Right lung (tissue), 10 donors: Measurements from ENCODE around the gene SH2D2A. TPM values are rescaled to one million over a fixed set of nuclear protein-coding genes. Genes with fewer than 3 reads are reported as not detected.
A peak's percentile ranks its signal among the peaks of the same experiment; 100 is the strongest.

Experiments used
- DNase-seq, 2 donors: peaks; one replicate each; pipeline ENCODE4 v3.0.0-alpha.2; 2013
- long read RNA-seq, 8 donors: transcript quantifications; one replicate each; lab custom pipeline, GENCODE V29; 2026
- polyA plus RNA-seq, 5 donors: library from polyadenylated mRNA; unstranded; fragments of 120-200 nt; gene quantifications; one replicate each; pipeline versions ENCODE4 v1.2.1 to v1.2.3, GENCODE V29; 2013; ENCODE audit warnings: inconsistent platforms in 1 of 5, low replicate concordance in 1 of 5; ENCODE audit not compliant: insufficient read length in 5 of 5, insufficient read depth in 1 of 5

Gene SH2D2A
- under 1 TPM; 0.46 to 0.88 (median 0.55) TPM for polyA plus RNA-seq
- long read RNA-seq, donor 1, partial matches to known transcripts, result 0 of 1 reads
- long read RNA-seq, donor 1, other reads (novel, unspliced or antisense), result 0 of 1 reads
- long read RNA-seq, donor 2, result 0 reads
- long read RNA-seq, donor 3, result 0 reads
- long read RNA-seq, donor 4, result 0 reads
- long read RNA-seq, donor 5, result 0 reads
- long read RNA-seq, donor 6, result 0 reads
- long read RNA-seq, donor 7, result 0 reads
- long read RNA-seq, donor 8, partial matches to known transcripts, result 0 of 1 reads
- long read RNA-seq, donor 8, other reads (novel, unspliced or antisense), result 0 of 1 reads

- peak in 1 of 2 donors; percentile 44 for DNase-seq
Observed at GRCh38 chr1:156816561-156817328, at the start of gene SH2D2A. TSS of gene SH2D2A (minus strand) at chr1:156816848. CDS start at chr1:156816708, 140 bp downstream.

DNA sequence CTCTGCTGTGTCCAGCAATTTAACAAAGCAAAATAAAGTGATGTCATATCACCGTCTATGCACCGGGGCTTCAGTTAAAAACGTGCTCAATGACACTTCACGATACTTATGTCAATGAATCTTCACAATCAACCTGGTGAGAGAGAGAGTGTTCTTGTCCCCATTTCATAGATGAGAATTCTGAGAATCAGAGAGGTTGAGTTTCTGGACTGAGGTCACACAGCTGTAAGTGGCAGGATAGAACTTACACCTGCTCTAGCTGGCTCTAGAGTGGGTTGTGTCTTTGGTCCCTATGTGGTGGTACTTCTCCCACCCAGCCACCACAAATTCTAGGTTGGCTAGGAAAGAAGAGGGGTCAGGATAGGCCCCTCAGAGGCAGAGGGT, 49.2 kb upstream of the SH2D2A start:
- DNase-seq, result no peak

GRCh38 chr1:156865258-156865657, 48.6 kb upstream of the SH2D2A start:
- no peak for DNase-seq

DNA sequence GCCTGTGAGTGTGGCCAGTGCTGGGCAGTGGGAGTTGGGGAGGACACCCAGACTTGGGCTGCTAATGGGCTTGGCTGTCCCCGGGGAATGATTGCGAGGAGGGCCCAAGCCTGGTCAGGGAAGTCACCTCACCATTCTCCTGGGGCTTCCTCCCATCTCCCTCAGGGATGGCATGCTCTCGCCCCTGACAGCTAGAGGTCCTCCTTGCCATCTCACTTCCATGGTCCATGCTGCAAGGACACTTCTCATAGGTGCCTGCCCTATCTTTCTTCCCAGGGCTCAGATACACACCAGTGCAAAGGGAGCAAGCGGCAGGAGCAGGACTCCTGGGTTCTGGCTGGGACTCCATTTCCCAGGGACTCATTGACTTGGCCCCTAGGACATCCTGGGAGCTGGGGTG, 48.1 kb upstream of the SH2D2A start:
- DNase-seq, result no peak

DNA sequence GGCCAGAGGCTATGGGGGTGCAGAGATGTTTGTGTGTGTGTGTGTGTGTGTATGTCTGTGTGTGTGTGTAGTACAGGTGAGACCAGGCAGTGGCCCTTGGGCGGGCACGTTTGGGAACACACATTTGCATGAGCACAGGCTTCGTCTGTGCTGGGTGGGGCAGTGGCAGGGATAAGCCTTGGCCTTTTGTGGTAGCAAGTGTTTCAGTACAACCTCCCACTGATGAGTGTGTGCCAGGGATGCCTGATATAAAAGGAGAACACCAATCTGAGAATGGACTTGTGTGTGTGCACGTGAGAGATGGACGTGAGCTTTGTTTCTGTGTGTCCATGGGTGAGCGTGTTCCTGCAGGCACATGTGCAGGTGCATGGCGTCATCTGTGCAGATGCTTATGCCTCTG, 47.0 kb upstream of the SH2D2A start:
- DNase-seq, result no peak

GRCh38 chr1:156862997-156863599, 46.5 kb upstream of the SH2D2A start:
- no peak for DNase-seq

DNA sequence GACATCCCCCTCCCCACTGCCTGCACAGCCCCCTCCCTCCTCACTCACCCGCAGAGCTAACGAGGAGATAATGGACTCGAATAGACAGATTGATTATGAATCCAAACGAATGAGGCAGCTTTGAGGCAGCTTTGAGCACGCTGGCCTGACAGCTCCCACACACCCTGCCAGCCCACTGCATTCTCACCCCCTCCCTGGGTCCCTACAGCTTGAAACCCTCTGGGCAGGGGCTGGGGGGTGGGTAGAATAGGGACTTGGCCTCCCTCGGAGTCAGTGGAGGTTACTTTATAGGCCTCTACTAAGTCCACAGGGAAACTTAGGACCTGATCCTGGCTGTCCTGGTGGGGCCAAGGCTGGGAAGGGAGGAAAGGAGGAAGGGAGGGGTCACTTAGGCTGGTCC, 45.9 kb upstream of the SH2D2A start:
- no peak for DNase-seq

- no peak for DNase-seq
Observed at GRCh38 chr1:156860628-156861423, 44.2 kb upstream of the SH2D2A start, which contains the start of gene NTRK1. TSS of gene NTRK1 (plus strand) at chr1:156860865. CDS start at chr1:156860935, 70 bp downstream.

DNA sequence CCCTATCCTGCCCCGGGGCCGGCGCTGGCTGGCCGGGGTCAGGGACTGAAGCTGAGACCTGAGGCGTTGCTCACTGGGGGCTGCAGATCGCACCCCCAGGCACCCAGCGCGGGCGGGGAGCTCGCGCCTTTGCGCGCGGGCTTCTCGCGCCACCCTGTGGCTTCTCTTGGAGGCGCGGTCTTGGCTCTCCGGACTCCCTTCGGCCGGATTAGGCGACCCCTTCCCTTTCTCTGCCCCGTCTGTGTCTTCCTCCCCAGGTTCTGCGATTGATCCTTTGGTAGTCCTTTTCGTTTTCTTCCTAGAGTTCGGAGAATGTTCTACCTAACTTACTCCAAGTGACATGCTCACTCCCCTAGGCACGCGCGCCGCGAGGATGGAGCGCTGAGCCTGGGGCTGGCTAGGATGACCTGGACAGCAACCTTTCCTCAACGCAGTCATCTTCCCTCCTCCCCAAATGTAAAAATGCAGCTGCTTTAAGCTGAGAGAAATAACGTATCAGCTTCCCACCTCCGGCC, 43.5 kb upstream of the SH2D2A start:
- DNase-seq, result peak in 1 of 2 donors; percentile 23

DNA sequence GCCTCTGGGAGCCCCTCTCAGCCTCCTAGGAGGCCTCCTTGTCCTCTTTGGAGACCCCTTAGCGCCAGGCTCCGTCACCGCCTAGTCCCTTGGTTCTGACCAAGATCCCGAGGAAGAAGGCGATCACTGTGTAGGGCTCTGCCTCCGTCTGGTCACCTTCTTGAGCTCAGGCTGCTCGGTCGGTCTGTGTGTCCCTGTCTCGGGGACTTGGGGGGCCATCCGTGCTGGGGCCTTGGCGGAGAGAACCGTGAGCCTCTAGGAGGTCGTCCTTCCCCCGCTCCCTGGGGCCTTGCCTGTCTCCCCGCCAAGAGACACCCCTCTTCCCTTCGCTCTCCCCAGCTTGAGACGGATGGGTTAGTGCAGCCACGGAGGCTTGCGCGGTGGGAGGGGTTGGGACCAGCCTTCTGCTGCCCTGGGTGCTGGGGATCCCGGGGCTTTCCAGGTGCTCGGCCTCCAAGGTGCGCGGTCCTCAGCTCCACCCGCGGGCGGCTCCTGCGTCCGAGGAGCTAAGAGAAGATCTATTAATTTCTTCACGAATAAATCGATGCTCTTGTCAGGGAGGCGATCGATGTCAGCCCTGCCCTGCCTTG, 43.0 kb upstream of the SH2D2A start:
- DNase-seq, result no peak

DNA sequence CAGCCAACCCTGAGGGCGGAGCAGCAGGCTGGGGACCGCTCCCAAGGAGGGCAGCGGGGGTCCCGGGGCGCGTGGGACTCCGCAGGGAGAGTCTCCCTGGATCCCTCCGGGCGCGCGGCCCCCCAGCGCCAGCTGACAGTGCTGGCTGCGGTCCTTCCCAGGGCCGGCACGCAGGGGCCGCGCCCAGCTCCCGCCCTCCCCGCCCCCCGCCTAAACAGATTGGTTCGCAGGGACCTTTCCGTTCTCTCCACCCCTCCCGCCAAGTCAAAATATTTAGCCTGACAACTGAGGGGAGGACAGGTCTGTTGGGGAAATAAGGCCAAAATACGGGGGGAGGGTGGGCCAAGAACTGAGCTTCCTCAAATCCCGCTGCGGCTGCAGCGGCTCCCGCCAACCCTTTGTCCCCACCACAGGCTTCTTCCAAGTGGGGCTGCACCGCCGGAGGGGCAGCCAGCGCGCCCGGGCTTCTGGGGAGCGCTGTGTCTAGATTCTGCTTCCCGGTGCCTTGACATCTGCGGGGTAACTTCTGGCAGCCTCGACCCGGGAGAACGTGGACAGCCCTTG, 42.4 kb upstream of the SH2D2A start, which contains the start of gene INSRR:
TSS of gene INSRR (minus strand) at position 159 of the 564 bp plus-strand sequence. CDS start 496 bp downstream, outside the sequence.
- no peak for DNase-seq

- DNase-seq, result no peak
Observed at GRCh38 chr1:156858555-156858956, 41.9 kb upstream of the SH2D2A start.

DNA sequence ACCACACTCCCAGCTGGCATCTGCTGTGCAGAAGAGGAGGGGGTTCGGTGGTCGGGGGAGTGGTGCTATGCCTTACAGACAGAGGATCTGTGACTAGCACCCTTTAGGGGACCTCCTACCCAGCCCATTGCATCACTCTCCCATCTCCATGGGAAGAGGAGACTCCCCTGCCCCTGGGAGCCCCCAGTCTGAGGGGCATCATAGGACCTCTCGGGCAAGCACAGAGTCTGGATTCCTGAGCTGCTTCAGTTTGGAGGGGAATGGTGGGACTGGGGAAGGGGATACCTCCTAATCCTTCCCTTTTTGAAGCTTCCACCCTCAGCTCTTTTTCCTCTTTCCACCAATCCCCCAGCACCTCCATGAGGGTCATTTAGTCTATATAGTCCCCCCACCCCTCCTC, 40.9 kb upstream of the SH2D2A start:
- DNase-seq, result no peak

GRCh38 chr1:156856282-156856785, 39.7 kb upstream of the SH2D2A start:
- DNase-seq, result no peak

GRCh38 chr1:156854634-156855033, 38.0 kb upstream of the SH2D2A start:
- DNase-seq, result no peak

DNA sequence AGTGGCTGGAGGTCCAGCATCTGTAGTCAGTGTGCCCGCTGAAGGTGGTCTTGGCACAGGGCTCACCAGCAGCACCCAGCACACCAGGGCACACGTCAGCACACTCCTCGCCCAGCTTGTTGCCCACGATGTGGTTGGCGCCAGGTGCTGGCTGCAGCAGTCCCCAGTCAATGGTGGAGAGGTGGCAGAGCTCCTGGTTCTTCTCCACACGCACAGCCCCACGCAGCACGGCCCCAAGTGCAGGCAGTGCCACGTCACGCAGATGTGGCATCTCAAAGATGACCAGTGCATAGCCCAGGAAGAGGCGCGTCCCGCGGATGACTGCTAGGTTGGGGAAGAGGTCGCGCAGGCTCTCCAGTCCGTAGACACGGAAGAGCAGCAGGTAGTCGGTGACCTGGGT, 37.1 kb upstream of the SH2D2A start:
- DNase-seq, result no peak

GRCh38 chr1:156852418-156852874, 35.8 kb upstream of the SH2D2A start:
- DNase-seq, result peak in 1 of 2 donors; percentile 23

GRCh38 chr1:156851779-156852417, 35.2 kb upstream of the SH2D2A start:
- no peak for DNase-seq

- DNase-seq, result no peak
Observed at GRCh38 chr1:156849151-156849496, 32.5 kb upstream of the SH2D2A start.
